ENCODE measurements around the gene FOXO3. TPM values are rescaled to one million over a fixed set of nuclear protein-coding genes. Genes with fewer than 3 reads are reported as not detected.

FOXO3 gene
- total and polyA plus RNA-seq, 2 donors (not counting 3 experiments of a cell fraction or from before 2014, with no cell fraction given): 14.4 to 16.9 TPM

- intact Hi-C loops (cut with micrococcal nuclease) (loop anchor here (5.0 kb wide), 1 partner anchor 86 kb away; no protein-coding TSS in a partner anchor), dilution Hi-C loops (cut with MboI; ENCODE audit: extremely low pct_ligation_motif_present, low sequenced_read_pairs) (no loop called here)
- no peak overlapping the region for H3K27ac ChIP-seq (ENCODE audit: insufficient read depth, low read depth, low read length)
- H3K4me1 ChIP-seq (ENCODE audit: control insufficient read depth, extremely low read depth, insufficient read depth, low read length): peaks cover 11% of the 10 kb centered on the region
- no peaks in the 10 kb centered on the region for H3K79me2 ChIP-seq (ENCODE audit: control insufficient read depth, insufficient read depth, low read length)
- H3K4me3 ChIP-seq (replicated peaks in 1 of 3; ENCODE audit: insufficient read depth in 1 of 3, low read depth in 1 of 3, low read length in 3 of 3): no peak overlapping the region
- H4K20me1 ChIP-seq (replicated peaks; ENCODE audit: control insufficient read depth, extremely low read depth, insufficient read depth, low read length): peaks cover 4% of the 10 kb centered on the region
- no peak overlapping the region for H2AFZ ChIP-seq (ENCODE audit: low read depth, low read length)
- TF ChIP-seq POLR2AphosphoS5 (IDR thresholded peaks at IDR 0.05; ENCODE audit: insufficient read depth, low read depth, low read length) (peak; percentile 30), JUN (IDR thresholded peaks at IDR 0.05; ENCODE audit: borderline replicate concordance, insufficient read depth, insufficient read length, low read depth) (peak; percentile 12), EZH2 (IDR thresholded peaks at IDR 0.05; ENCODE audit: borderline replicate concordance, low read depth, low read length, severe bottlenecking) (no peak), POLR2A (IDR thresholded peaks at IDR 0.05; ENCODE audit: low read depth, low read length) (no peak), MYC (IDR thresholded peaks at IDR 0.05; ENCODE audit: low read depth, low read length) (no peak), GATA2 (IDR thresholded peaks at IDR 0.05; ENCODE audit: insufficient read depth, insufficient read length, low read depth, low read length) (peak; percentile 21), CTCF (IDR thresholded peaks at IDR 0.05; ENCODE audit: extremely low read depth in 1 of 2, insufficient read depth in 1 of 2, low read depth in 1 of 2, low read length in 2 of 2) (no peak), FOS (IDR thresholded peaks at IDR 0.05; ENCODE audit: borderline replicate concordance, insufficient read depth, low read length) (peak; percentile 73)
- TF ChIP-seq, protein P1, sequence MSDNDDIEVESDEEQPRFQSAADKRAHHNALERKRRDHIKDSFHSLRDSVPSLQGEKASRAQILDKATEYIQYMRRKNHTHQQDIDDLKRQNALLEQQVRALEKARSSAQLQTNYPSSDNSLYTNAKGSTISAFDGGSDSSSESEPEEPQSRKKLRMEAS (IDR thresholded peaks at IDR 0.05; ENCODE audit: insufficient read depth, insufficient read length): no peak
- BruUV-seq (replicated peaks): no TSS peak
- peak; percentile 32 for DNase-seq (ENCODE audit: low read depth, low spot score)
- POLR2A ChIA-PET: no interaction called here
- FAIRE-seq: peak; percentile 72
- H3K9ac ChIP-seq (replicated peaks; ENCODE audit: extremely low read depth, insufficient read depth, low read length): no peak overlapping the region
- H3K9me3 ChIP-seq (replicated peaks; ENCODE audit: control insufficient read depth, insufficient read depth, low read length): no peaks in the 10 kb centered on the region
- H3K27me3 ChIP-seq (ENCODE audit: control insufficient read depth in 2 of 2, insufficient read depth in 2 of 2, low read length in 2 of 2): no peaks in the 10 kb centered on the region
- no peaks in the 10 kb centered on the region for H3K36me3 ChIP-seq (ENCODE audit: control insufficient read depth in 2 of 2, extremely low read depth in 1 of 2, insufficient read depth in 2 of 2, low read length in 2 of 2)
- no peak overlapping the region for H3K4me2 ChIP-seq (ENCODE audit: insufficient read depth, low read length)
- no peaks in the 10 kb centered on the region for H3K9me1 ChIP-seq (replicated peaks; ENCODE audit: control insufficient read depth, extremely low read depth, insufficient read depth, low read length)
- CTCF ChIA-PET: interaction anchor here (2.3 kb wide), 1 partner anchor 13 kb away, joined by 6 read pairs; no protein-coding TSS in a partner anchor
Measured at GRCh38 chr6:108673602-108674001, 112.9 kb downstream of the FOXO3 start.
